PC-3 (cell line): ENCODE data around the gene SPTLC2.

Experiments used
- CTCF ChIP-seq: fragments of 300-600 bp; sonication (generic); conservative IDR thresholded peaks from 2 replicates; pipeline ENCODE4 v1.5.1; 2017; ENCODE audit warnings: antibody characterized with exemption, low read depth, mild to moderate bottlenecking, low read length
- EZH2 ChIP-seq: fragments of 300-600 bp; sonication (generic); IDR thresholded peaks from one replicate; pipeline ENCODE4 v1.6.1; 2017; ENCODE audit warnings: antibody characterized with exemption, mild to moderate bottlenecking, low read length; ENCODE audit not compliant: unreplicated experiment

- no peak for TF ChIP-seq CTCF
- no peak for TF ChIP-seq EZH2
Measured at GRCh38 chr14:77648520-77649200, 32.2 kb upstream of the SPTLC2 start.
